Ectodermal cell (in vitro differentiated cells): ENCODE measurements around the gene RAB1B. TPM values are rescaled to one million over a fixed set of nuclear protein-coding genes. Genes with fewer than 3 reads are reported as not detected.

Experiments used
- H3K27ac ChIP-seq: 2 replicates; pipeline ENCODE4 v1.7.0; 2013; ENCODE audit warnings: mild to moderate bottlenecking, low read depth, low read length; ENCODE audit not compliant: insufficient read depth, poor library complexity, severe bottlenecking
- H3K27me3 ChIP-seq: 2 replicates; pipeline ENCODE4 v1.7.0; 2013; ENCODE audit warnings: mild to moderate bottlenecking, low read length; ENCODE audit not compliant: insufficient read depth, control insufficient read depth, poor library complexity, severe bottlenecking
- H3K36me3 ChIP-seq: one replicate; pipeline ENCODE4 v1.7.0; 2013; ENCODE audit warnings: low read length; ENCODE audit not compliant: control insufficient read depth, insufficient read depth
- H3K4me1 ChIP-seq: one replicate; pipeline ENCODE4 v1.7.0; 2013; ENCODE audit warnings: low read length; ENCODE audit not compliant: control insufficient read depth, insufficient read depth
- H3K4me3 ChIP-seq: 2 replicates; pipeline ENCODE4 v1.7.0; 2013; ENCODE audit warnings: low read depth, low read length, control low read depth; ENCODE audit not compliant: insufficient read depth
- H3K9me3 ChIP-seq: 2 replicates; pipeline ENCODE4 v1.7.0; 2013; ENCODE audit warnings: mild to moderate bottlenecking, low read length, moderate library complexity; ENCODE audit not compliant: control insufficient read depth
- WGBS, 2 experiments: methylation state at CpG; one replicate each; pipeline ENCODE4 v1.1.7; 2013; ENCODE audit warnings: missing lambda C conversion rate in 2 of 2; 5-methylcytosine and 5-hydroxymethylcytosine counted together
- polyA plus RNA-seq, 4 experiments: library from polyadenylated mRNA; stranded (reverse); fragments of 50-300 nt; gene quantifications; one replicate each; pipeline ENCODE4 v1.2.3, GENCODE V29; 2013

The RAB1B gene
- 123 TPM for polyA plus RNA-seq (2013, experiment 1 of 4)
- 123 TPM for polyA plus RNA-seq (2013, experiment 2 of 4)
- polyA plus RNA-seq (2013, experiment 3 of 4): 104 TPM
- 116 TPM for polyA plus RNA-seq (2013, experiment 4 of 4)

DNA sequence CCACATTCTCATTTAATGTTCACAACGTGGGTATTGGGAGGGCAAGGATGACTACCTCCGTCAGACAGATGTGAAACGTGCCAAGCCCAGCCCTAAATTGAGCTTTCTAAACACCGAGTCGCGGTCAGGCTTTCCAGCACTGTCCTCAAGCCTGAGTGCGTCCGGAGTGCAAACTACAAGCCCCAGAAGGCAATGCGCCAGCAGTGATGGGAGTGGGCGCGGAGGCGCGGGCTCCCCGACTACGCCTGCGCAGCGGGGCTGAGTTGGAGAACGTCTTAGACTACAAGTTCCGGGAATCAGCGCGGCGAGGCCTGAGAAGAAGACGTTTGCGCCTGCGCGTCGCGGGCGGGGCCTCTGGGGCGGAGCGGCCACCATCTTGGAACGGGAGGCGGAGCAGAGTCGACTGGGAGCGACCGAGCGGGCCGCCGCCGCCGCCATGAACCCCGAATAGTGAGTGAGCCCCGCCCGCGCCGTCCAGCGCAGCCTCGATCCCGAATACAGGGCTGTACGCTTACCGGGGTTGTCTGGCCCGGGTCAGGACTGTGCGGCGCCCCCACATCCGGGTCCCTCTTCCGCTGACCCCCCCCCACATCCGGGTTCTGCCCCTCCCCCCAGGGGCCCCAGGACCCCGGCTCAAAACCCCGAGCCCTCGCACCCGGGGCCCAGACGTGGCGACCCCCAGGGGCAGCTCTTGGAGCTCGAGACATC is at the start of gene RAB1B:
Gene RAB1B (plus strand): TSS at position 396 of the 708 bp plus-strand sequence. CDS start 41 bp downstream, at position 437.
- H3K4me1 ChIP-seq: no peaks in the 10 kb centered on the region
- peaks cover 31% of the 10 kb centered on the region for H3K36me3 ChIP-seq
- H3K9me3 ChIP-seq: no peaks in the 10 kb centered on the region
- peak within 1 kb of the TSS; percentile 98 for H3K4me3 ChIP-seq
- H3K27ac ChIP-seq: peak within 1 kb of the TSS; percentile 71
- WGBS, 2 experiments: 0% methylated on average over 63 to 64 of the region's 64 CpGs
- no peaks in the 10 kb centered on the region for H3K27me3 ChIP-seq

DNA sequence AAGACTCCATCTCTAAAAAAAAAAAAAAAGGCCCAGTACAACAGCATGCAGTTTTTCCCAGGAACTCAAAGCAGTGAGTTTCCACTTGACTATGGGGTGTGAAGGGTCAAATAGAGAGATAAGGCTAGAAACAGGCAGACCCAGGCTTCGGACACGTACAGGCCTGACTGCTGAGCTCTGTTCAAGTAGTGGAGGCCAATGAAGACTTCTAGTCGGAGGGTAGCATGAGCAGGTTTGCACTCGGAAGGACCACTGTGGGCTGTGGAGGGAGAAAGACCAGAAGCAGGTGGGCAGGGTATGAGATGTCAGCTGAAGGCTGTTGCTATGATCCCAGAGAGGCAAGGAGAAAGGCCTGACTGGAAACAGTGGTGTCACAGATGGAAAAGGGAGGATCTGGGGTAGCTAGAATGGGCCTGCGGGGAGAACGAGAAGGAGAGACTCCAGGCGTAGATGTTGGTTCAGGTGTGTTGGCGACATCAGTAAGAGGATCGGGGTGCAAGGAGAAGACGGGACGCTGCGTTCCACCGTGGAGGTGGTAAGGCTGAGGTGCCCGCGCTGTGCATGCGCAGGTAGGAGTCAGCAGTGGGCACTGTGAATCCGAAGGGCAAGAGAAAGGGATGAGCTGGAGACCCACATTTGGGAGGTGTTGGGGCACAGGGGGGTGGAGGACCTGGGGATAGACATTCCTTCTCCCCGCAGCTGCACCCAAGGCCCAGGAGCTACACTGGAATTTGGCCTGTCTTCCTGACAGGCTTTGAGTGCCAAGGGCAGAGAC is 49.4 kb upstream of the RAB1B start:
- H3K27ac ChIP-seq: no peak overlapping the region
- no peaks in the 10 kb centered on the region for H3K4me1 ChIP-seq
- no peaks in the 10 kb centered on the region for H3K9me3 ChIP-seq
- no peak overlapping the region for H3K4me3 ChIP-seq
- H3K27me3 ChIP-seq: no peaks in the 10 kb centered on the region
- 96% methylated on average over 18 of the region's 18 CpGs for WGBS, 2 experiments
- H3K36me3 ChIP-seq: no peaks in the 10 kb centered on the region

DNA sequence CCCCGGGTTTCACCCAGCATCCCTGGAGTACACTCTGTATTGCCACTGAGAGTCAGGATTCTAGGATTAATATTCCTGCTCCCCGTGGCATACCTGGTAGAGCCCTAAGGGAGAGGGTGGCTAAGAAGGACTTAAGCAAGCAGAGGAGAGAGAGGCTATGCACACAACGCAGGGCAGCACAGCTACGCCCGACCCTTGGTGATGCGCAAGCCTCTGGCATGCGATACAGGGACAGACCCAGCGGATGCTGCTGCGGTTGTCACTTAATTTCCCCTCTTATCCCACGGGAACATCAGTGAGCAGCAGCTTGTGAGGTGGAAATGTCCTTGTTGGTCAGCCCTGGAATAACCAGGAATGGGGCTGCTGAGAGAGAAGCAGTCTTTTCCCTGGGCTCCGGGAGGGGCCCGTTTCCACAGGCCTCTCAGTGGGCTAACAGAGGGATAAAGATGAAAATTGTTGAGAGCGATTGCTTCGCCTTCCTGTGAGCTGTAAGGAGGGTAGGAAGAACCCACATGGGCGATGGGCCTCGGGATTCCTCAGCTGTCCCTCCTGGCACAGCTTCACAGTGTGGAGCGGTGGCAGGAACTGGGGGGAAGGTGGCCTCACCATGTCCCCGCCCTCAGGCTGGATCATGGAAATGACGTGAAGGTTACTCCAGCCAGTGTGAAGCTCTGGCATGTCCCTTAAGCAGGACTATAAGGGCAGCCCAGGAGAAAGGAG is 48.4 kb upstream of the RAB1B start:
- Histone ChIP-seq H3K36me3 (no peaks in the 10 kb centered on the region), H3K9me3 (no peaks in the 10 kb centered on the region), H3K4me3 (no peak overlapping the region), H3K27me3 (no peaks in the 10 kb centered on the region), H3K4me1 (no peaks in the 10 kb centered on the region), H3K27ac (no peak overlapping the region)
- 93 to 94% methylated on average over 19 of the region's 19 CpGs for WGBS, 2 experiments

DNA sequence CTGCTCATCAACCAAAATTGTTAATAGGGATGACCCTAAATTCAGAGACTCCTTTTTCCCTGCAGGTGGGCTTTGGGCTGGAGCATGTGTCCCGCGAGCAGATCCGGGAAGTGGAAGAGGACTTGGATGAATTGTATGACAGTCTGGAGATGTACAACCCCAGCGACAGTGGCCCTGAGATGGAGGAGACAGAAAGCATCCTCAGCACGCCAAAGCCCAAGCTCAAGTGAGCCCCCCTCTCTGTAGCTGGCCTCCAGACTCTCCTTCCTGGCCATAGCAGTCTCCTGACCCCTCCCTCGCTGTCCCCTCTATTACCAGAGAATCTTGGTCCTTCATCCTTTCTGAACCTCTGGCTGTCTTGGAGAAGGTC is 47.9 kb upstream of the RAB1B start:
- Histone ChIP-seq H3K4me3 (no peak overlapping the region), H3K27me3 (no peaks in the 10 kb centered on the region), H3K4me1 (no peaks in the 10 kb centered on the region), H3K36me3 (no peaks in the 10 kb centered on the region), H3K27ac (no peak overlapping the region), H3K9me3 (no peaks in the 10 kb centered on the region)
- WGBS, 2 experiments: 93 to 98% methylated on average over 6 of the region's 6 CpGs

DNA sequence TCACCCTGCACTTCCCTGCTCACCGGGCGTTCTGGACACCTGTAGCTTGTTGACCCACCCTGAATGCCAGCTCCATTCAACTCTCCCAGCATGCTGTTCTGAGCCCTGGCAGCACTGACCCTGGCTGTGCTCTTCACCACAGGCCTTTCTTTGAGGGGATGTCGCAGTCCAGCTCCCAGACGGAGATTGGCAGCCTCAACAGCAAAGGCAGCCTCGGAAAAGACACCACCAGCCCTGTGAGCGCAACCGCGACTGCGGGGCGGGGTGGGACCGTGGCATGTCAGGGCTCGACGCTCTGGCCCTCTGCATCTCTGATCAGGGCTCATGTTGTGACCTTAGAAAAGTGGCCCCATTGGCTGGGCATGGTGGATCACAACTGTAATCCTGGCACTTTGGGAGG is 47.4 kb upstream of the RAB1B start:
- H3K27ac ChIP-seq: no peak overlapping the region
- 92 to 93% methylated on average over 13 of the region's 13 CpGs for WGBS, 2 experiments
- no peaks in the 10 kb centered on the region for H3K9me3 ChIP-seq
- H3K4me3 ChIP-seq: no peak overlapping the region
- H3K27me3 ChIP-seq: no peaks in the 10 kb centered on the region
- H3K4me1 ChIP-seq: no peaks in the 10 kb centered on the region
- H3K36me3 ChIP-seq: no peaks in the 10 kb centered on the region

DNA sequence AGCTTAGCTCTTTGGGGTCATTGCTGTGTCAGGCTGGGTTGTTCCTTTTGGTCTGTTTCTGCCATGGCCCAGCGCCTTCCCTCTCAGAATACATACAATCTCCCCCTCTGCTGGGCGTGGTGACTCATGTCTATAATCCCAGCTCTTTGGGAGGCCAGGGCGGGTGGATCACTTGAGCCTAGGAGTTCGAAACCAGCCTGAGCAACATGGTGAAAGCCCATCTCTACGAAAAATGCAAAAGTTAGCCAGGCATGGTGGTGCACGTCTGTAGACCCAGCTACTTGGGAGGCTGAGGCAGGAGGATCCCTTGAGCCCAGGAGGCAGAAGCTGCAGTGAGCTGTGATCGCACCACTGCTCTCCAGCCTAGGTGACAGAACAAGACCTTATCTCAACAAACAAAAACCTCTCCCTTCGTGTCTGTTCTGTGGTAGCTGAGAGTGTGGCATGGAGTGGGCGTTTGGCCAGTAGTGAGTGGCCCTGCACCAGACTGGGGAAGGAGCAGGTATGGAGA is 46.7 kb upstream of the RAB1B start:
- no peaks in the 10 kb centered on the region for H3K27me3 ChIP-seq
- no peaks in the 10 kb centered on the region for H3K9me3 ChIP-seq
- 90 to 91% methylated on average over 9 of the region's 9 CpGs for WGBS, 2 experiments
- no peaks in the 10 kb centered on the region for H3K4me1 ChIP-seq
- no peaks in the 10 kb centered on the region for H3K36me3 ChIP-seq
- no peak overlapping the region for H3K27ac ChIP-seq
- H3K4me3 ChIP-seq: no peak overlapping the region

DNA sequence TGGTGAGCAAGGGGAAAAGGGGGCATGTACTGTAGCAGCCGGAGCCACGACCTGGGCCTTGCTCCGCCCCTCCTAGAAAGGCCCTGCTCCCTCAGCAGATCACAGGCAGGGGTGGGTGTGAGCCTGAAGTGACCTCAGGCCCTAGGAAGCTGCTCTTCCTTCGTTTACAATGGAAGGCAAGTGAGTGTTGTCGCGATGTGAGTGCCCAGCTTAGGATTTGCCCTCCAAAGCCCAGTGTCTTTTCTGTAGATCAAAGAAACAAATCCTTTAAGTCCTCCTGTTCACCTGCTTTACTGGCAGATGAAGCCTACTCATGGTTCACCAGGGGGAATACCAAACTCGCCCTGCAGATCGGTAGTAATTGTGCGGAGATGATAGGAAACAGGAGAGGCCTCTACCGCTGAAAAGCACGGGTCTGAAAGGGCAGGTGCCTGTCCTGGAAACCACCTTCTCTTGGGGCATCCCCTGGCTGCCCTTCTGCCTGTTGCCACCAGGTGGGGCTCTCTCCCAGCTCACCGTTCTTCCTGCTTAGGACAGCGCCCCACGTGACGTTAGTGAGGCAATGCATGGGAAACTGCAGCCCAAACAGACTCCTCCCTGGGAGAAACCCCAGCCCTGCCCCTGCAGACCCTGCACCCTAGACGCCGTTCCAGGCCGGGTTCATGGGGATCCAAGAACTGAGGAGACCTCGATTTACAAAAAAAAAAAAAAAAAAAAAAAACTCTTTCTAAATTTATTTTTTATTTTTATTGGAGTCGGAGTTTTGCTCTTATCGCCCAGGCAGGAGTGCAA is 45.9 kb upstream of the RAB1B start:
- WGBS, 2 experiments: 28 to 33% methylated on average over 21 of the region's 21 CpGs
- H3K4me1 ChIP-seq: no peaks in the 10 kb centered on the region
- H3K36me3 ChIP-seq: no peaks in the 10 kb centered on the region
- no peak overlapping the region for H3K4me3 ChIP-seq
- H3K27me3 ChIP-seq: no peaks in the 10 kb centered on the region
- no peaks in the 10 kb centered on the region for H3K9me3 ChIP-seq
- peak overlapping the region; percentile 40 for H3K27ac ChIP-seq

DNA sequence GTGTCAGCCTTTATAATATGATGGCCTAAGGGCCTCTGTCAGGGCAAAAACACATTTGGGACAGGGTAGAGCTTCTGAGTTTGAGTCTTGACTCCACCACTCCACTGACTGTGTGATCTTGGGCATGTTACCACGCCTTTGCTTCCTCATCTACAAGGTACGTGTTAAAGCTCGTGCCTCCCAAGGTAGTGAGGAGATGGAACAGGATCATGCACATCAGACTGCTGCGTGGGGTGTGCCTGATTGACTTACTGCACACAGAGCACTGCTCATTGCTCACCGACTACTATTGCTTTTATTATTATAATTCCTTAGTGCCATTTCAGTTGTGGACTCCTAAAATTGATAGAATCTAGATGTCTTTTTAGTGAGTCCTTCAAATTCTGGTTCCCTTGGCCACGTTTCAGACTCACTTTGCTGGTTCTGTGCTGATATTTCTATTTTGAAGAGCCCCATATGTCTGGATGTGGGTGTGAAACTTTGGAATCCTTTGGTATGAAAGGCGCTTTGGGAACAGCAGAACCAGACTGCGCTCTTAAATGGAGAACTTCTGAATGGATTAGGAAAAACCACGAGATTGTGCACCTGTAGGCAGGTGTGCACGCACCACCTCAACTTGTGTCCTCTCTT is 44.1 kb upstream of the RAB1B start:
- Histone ChIP-seq H3K4me1 (no peaks in the 10 kb centered on the region), H3K27me3 (no peaks in the 10 kb centered on the region), H3K9me3 (no peaks in the 10 kb centered on the region), H3K27ac (no peak overlapping the region), H3K36me3 (no peaks in the 10 kb centered on the region), H3K4me3 (no peak overlapping the region)
- WGBS, 2 experiments: 94 to 95% methylated on average over 10 of the region's 10 CpGs

DNA sequence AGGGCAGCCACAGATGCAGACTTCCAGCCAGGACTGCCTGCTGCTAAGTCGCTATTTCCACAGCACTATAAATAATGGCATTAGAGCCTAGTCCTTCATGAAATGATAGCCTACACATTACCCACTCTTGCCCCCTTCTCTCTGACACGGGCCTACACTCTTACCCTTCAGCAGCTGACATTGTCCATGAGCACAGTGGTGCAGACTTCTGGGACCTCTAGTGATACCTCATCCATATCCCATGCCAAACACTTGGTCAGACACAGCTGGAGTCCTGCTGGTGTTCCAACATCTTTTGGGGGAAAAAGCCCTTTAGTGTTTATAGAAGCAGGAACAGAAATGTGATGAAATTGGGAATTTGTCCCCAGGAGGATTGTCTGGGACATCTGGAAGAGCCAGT is 43.4 kb upstream of the RAB1B start:
- Histone ChIP-seq H3K4me3 (no peak overlapping the region), H3K27ac (no peak overlapping the region), H3K27me3 (no peaks in the 10 kb centered on the region), H3K9me3 (no peaks in the 10 kb centered on the region), H3K36me3 (no peaks in the 10 kb centered on the region), H3K4me1 (no peaks in the 10 kb centered on the region)
- 88 to 92% methylated on average over 2 of the region's 2 CpGs for WGBS, 2 experiments
